ENCODE results near the gene IPO9. TPM values are rescaled to one million over a fixed set of nuclear protein-coding genes. Genes with fewer than 3 reads are reported as not detected.
A peak's percentile ranks its signal among the peaks of the same experiment; 100 is the strongest.

IPO9 gene
- total RNA-seq, 2 donors from 2014 or later, result 54.3 to 70.2 TPM

DNA sequence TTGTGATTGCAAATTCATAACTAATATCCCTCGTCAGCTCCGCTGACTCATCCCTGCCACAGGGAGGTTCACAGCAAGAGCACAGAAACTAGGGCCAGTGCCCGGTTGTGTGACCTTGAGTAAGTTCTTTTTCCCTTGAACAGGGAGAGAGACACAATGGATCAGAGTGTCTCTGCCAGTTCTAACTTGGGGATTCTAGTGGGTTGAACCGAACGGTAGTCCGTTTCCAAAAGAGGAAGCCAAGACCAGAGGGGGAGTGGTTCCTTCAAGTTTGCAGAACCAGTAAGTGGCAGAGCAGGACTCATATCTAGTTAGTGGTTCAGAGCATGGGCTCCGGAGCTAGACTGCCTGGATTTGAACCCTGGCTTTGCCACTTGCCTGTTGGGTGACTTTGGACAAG, 54.8 kb downstream of the IPO9 start:
- Mint-ChIP-seq H3K4me3 (no peak overlapping the region), H3K27me3 (peaks cover 13% of the 10 kb centered on the region), H3K4me1 (peaks cover 5% of the 10 kb centered on the region), H3K36me3 (ENCODE audit: low read depth) (no peaks in the 10 kb centered on the region), H3K9me3 (no peaks in the 10 kb centered on the region), H3K27ac (no peak overlapping the region)
- ATAC-seq (replicated peaks), result peak; percentile 51

DNA sequence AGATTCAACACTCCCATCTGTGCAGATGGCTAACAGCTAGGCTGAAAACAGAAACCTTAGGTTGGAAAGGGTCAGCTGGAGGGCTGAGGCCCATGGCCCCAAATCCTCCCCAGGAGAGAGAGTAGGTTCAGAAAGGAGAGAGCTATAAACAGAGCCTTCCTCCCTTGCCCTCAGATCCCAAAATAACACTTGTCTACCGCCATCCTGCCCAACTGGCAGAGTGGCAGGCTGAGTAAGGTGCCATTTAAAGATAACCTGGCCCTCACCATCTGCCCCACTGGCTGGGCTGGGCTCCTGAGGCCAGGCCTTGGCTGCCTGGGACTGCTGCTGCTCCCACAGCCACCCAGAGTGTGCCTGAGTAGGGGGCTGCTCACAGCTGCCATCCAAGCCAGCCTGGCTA, 55.5 kb downstream of the IPO9 start:
- Mint-ChIP-seq H3K36me3 (ENCODE audit: low read depth) (no peaks in the 10 kb centered on the region), H3K27me3 (peaks cover 14% of the 10 kb centered on the region), H3K27ac (no peak overlapping the region), H3K9me3 (no peaks in the 10 kb centered on the region), H3K4me3 (no peak overlapping the region), H3K4me1 (peaks cover 6% of the 10 kb centered on the region)
- ATAC-seq (replicated peaks), result no peak

DNA sequence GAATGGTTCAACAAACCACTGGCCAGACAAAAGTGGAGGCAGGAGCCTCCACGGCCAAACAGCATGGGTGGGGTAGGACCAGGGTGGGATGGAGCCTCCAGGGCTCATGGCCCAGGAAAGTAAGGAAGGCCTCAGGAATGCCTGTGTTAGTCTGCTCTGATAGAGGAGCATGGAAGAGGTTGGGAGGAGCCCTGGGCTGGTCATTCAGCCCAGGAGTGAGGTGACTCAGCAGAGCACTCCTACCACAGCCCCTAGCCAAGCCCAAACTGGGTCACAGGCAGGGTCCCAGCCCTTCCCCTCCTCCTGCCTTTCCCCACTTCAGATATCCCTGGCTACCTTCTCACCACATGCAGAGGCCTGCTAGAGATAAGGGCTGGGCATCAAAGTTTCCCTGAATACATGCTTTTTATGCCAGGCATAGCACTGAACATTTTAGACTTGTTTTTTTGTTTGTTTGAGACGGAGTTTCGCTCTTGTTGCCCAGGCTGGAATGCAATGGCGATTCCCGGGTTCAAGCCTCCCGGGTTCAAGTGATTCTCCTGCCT, 56.6 kb downstream of the IPO9 start:
- Mint-ChIP-seq H3K9me3 (no peaks in the 10 kb centered on the region), H3K4me3 (no peak overlapping the region), H3K27me3 (peaks cover 22% of the 10 kb centered on the region), H3K36me3 (ENCODE audit: low read depth) (no peaks in the 10 kb centered on the region), H3K27ac (no peak overlapping the region), H3K4me1 (peaks cover 9% of the 10 kb centered on the region)
- ATAC-seq (replicated peaks), result no peak

DNA sequence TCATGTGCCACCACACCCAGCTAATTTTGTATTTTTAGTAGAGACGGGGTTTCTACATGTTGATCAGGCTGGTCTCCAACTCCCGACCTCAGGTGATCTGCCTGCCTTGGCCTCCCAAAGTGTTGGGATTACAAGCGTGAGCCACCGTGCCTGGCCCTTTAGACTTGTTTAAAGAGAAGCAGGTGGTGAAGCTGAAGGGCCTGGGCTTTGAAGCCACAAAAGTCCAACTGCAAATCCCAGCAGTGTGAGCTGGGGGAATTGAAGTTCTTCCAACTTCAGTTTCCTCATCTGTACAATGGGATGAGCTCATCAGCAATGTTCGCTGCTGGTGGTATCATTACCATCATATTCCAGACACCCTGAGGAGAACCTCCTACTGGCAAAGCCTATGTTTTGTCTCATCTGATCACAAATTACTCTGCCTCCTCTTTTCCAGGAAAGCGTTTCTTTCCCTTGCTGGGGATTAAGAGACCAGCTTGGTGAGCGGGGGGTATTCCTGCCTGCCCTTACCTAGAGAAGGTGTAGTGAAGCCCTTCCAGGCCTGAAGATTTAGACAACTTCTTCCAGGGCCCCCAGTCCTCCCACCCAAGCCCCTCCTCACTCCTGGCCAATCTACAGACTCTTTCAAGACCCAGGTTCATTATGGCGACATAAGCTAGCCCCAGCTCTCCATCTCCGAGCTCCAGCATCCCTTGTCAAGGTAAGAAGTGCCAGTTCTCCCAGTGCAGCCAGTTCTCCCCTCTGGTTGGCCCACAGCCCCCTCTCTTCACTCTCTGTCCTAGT, 57.3 kb downstream of the IPO9 start:
- no peak for ATAC-seq (replicated peaks)
- H3K4me1 Mint-ChIP-seq, result peaks cover 9% of the 10 kb centered on the region
- no peak overlapping the region for H3K4me3 Mint-ChIP-seq
- no peaks in the 10 kb centered on the region for H3K36me3 Mint-ChIP-seq (ENCODE audit: low read depth)
- H3K27me3 Mint-ChIP-seq, result peaks cover 26% of the 10 kb centered on the region
- no peaks in the 10 kb centered on the region for H3K9me3 Mint-ChIP-seq
- no peak overlapping the region for H3K27ac Mint-ChIP-seq

DNA sequence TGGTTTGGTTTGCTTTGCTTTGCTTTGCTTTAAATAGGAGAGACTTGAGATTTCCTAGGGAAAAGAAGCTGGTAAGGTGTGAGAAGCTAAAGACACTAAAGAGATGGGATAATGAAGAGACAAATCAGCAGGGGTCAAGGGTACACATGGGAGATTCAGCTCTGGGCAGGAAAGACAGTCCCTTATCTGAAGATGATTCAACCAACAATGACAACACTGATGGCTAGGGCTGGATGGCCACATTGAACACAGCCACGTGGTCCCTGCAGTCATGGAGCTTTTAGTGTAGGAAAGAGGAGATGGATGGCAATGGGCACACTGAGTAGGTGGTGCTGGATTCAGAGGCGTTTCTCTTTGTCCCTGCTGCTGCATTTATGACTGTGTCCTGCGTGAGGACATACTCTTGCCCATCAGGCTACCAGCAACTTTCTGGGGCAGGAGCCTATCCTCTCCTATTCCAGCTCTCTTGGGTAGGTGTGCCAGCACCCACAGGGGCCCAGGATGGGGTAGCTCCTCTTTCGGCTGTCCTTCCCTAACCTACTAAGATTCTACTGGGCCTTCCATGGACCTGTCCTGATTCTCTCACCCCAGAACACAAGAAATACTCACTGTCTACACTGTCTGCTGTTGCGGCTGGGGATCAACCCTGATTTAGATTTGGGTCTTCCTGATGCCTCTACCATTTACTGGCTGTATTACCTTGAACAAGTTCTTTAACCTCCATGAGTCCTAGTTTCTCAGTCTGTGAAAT, 58.3 kb downstream of the IPO9 start:
- peaks cover 35% of the 10 kb centered on the region for H3K27me3 Mint-ChIP-seq
- H3K4me1 Mint-ChIP-seq, result peaks cover 4% of the 10 kb centered on the region

DNA sequence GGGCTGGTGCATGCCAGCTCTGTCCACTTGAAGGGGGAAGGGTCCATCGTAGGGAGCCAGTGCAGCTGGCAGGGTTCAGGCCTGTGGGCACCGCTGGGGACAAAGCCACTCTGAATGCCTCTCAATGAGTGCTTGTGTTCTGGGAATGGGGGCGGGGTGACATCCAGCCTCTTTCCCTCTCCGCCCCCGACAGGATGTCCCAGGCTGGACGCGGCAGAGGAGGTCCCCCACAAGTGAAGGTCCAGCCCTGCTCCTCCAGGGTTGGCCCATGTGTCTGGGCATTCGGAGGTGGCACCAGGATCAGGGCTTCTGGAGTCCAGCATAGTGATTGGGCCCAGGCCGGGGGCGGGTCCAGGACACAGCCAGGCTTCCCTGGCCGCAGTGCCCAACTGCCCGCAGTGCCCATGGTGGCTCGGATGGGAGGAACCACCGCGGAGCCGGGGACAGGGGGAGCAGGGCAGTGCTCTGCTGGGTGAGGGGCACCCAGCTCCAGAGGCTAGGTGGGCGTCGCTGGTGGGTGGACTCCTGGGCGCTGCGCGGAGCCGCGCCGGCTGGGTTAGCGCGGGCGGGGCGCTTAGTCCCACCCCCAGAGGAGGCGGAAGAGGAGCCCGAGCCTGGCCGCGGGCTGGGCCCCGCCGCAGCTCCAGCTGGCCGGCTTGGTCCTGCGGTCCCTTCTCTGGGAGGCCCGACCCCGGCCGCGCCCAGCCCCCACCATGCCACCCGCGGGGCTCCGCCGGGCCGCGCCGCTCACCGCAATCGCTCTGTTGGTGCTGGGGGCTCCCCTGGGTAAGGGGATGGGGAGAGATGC, 59.5 kb downstream of the IPO9 start, which contains the start of gene SHISA4:
Gene SHISA4, plus strand, starts transcription at position 617 of the 808 bp plus-strand sequence. Its CDS starts 97 bp downstream, at position 714.
- peak; percentile 66 for ATAC-seq (replicated peaks)
- no peak within 1 kb of the TSS for H3K27ac Mint-ChIP-seq
- H3K27me3 Mint-ChIP-seq, result peaks cover 42% of the 10 kb centered on the region
- no peaks in the 10 kb centered on the region for H3K36me3 Mint-ChIP-seq (ENCODE audit: low read depth)
- no peaks in the 10 kb centered on the region for H3K9me3 Mint-ChIP-seq
- peak within 1 kb of the TSS; percentile 62 for H3K4me3 Mint-ChIP-seq
- peaks cover 4% of the 10 kb centered on the region for H3K4me1 Mint-ChIP-seq

More for the DNA sequence above, 58.3 kb downstream of the IPO9 start:
- Mint-ChIP-seq H3K4me3 (no peak overlapping the region), H3K9me3 (no peaks in the 10 kb centered on the region), H3K27ac (no peak overlapping the region), H3K36me3 (ENCODE audit: low read depth) (no peaks in the 10 kb centered on the region)
- no peak for ATAC-seq (replicated peaks)

DNA sequence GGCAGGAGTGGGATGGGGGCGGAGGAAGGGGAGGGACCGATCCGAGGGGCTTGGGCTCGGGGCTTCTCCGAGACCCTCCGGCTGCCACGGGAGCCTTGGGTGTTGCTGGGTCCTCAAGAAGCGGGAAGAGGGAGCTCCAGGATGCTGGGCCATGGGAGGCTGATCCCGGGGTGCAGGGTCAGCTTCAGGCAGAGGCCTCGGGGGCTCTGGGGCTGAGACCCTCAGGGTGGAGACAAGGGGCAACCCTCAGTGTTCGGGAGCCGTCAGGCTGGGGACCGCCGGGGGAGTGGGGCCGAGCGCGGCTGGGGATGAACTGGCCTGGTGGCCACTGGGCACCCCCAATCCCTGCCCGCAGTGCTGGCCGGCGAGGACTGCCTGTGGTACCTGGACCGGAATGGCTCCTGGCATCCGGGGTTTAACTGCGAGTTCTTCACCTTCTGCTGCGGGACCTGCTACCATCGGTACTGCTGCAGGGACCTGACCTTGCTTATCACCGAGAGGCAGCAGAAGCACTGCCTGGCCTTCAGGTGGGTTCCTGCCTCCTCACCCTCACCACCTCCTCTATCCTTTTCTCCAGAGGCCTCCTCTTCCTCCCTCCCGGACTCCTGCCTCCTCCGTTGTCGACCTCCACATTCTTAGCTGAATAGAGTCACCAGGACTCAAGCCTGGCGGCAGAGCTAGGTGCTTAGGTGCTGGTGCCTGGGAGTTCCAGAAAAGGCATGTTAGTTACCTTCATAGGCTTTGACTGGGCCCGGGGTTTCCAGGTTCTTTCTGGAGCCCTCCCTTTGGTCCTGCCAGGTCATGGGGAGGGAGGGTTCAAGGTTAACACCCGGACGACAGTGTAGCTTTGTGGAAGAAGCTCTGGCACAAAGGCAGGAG, 60.4 kb downstream of the IPO9 start:
- Mint-ChIP-seq H3K36me3 (ENCODE audit: low read depth) (no peaks in the 10 kb centered on the region), H3K4me1 (peaks cover 4% of the 10 kb centered on the region), H3K27me3 (peaks cover 47% of the 10 kb centered on the region), H3K9me3 (no peaks in the 10 kb centered on the region), H3K4me3 (peak overlapping the region; percentile 62), H3K27ac (no peak overlapping the region)
- ATAC-seq (replicated peaks), result peak; percentile 13

DNA sequence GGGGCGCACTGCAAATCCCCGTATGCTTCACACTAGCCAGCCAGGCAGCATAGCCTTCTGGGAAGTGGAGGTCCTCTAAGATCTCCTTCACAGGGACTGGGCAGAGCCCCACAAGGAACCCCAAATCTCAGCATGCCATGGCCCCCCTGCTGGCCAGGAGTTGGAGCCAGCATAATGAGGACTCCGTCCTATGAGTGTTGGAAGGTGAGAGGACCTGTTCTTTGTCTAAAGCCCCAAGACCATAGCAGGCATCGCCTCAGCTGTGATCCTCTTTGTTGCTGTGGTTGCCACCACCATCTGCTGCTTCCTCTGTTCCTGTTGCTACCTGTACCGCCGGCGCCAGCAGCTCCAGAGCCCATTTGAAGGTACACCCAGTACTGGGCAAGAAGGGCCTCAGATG, 61.3 kb downstream of the IPO9 start:
- H3K27ac Mint-ChIP-seq, result no peak overlapping the region
- H3K4me3 Mint-ChIP-seq, result no peak overlapping the region
- H3K9me3 Mint-ChIP-seq, result no peaks in the 10 kb centered on the region
- H3K27me3 Mint-ChIP-seq, result peaks cover 47% of the 10 kb centered on the region
- peaks cover 4% of the 10 kb centered on the region for H3K4me1 Mint-ChIP-seq
- H3K36me3 Mint-ChIP-seq (ENCODE audit: low read depth), result no peaks in the 10 kb centered on the region
- ATAC-seq (replicated peaks), result no peak

DNA sequence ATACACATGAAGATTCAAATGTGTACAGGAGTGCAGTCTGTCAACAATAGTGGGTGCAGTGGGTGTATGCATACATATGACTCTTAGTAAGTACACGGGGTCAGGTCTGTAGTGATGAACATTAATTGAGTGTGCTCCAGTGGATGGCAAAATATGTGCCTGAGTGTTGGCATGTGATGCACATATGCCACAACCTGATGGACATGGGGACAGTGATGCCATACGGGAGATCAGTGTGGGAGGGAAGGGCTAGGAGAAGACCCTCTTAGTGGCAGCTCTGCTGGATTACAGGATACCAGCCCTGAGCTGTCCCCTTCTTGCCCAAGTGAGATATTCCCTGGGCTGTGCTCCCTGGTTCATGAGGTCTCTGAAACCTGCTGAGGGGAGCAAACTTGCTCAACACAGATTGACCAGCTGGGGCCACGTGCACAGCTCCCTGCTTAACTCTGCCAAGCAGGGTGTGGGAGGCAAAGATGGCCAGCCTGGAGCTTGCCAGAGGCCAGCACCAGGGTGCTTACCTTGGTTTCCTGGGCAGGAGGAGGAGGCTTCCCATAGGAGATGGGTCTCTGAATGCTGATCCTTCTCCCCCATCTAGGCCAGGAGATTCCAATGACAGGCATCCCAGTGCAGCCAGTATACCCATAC, 62.0 kb downstream of the IPO9 start:
- H3K27me3 Mint-ChIP-seq, result peaks cover 47% of the 10 kb centered on the region
- no peak overlapping the region for H3K27ac Mint-ChIP-seq
- no peaks in the 10 kb centered on the region for H3K9me3 Mint-ChIP-seq
- ATAC-seq (replicated peaks), result no peak
- H3K4me1 Mint-ChIP-seq, result peaks cover 6% of the 10 kb centered on the region
- no peaks in the 10 kb centered on the region for H3K36me3 Mint-ChIP-seq (ENCODE audit: low read depth)
- no peak overlapping the region for H3K4me3 Mint-ChIP-seq

DNA sequence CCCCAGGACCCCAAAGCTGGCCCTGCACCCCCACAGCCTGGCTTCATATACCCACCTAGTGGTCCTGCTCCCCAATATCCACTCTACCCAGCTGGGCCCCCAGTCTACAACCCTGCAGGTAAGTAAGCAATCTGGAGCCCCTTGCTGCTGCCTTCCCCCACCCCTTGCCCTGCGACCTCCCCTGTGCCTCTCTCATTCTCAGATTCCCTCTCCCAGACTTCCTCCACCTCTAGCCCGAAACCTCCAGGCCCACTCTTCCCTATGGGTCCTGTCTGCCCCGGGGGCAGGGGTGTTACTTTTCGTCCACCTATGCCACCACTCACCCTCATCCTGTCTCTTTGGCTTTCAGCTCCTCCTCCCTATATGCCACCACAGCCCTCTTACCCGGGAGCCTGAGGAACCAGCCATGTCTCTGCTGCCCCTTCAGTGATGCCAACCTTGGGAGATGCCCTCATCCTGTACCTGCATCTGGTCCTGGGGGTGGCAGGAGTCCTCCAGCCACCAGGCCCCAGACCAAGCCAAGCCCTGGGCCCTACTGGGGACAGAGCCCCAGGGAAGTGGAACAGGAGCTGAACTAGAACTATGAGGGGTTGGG, 62.6 kb downstream of the IPO9 start:
- H3K27me3 Mint-ChIP-seq, result peaks cover 46% of the 10 kb centered on the region
- H3K27ac Mint-ChIP-seq, result no peak overlapping the region
- no peak for ATAC-seq (replicated peaks)
- no peak overlapping the region for H3K4me3 Mint-ChIP-seq
- H3K9me3 Mint-ChIP-seq, result no peaks in the 10 kb centered on the region
- peaks cover 10% of the 10 kb centered on the region for H3K4me1 Mint-ChIP-seq
- no peaks in the 10 kb centered on the region for H3K36me3 Mint-ChIP-seq (ENCODE audit: low read depth)

DNA sequence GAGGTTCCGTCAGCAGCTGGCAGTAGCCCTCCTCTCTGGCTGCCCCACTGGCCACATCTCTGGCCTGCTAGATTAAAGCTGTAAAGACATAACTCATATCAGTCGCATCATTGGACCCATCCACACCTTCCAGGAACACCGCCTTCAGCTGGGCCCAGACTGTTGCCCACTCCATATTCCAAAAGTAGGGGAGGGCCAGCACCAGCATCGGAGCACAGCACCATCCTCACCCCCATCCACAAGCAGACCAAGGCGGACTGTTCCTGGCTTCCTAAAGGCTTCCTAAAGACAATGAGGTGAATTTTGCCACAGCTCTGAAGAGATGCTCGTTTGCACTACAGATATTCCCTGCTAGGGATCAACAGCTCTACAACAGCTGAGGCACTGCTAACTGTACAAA, 63.3 kb downstream of the IPO9 start:
- peaks cover 10% of the 10 kb centered on the region for H3K4me1 Mint-ChIP-seq

DNA sequence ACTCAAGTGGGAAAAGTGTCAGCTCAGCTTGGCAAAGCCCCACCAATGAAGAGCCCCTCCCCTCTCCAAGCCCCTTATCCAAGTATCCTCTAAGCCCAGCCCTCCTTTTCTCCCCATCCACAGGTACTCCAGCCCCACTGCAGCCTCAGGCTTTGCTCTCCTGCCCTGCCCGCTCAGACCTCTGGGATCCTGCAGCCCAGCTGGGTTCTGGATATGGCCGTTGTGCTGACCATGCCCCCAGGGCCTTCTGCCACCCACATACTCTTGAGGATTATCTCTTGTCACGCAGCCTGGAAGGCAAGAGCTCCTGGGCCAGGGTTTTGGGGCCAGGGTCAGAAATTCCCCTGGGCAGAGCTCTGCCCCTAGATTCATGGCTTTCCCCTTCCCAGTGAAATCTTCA, 64.5 kb downstream of the IPO9 start:
- H3K27ac Mint-ChIP-seq, result no peak overlapping the region
- H3K4me1 Mint-ChIP-seq, result peaks cover 10% of the 10 kb centered on the region

More for the DNA sequence above, 63.3 kb downstream of the IPO9 start:
- Mint-ChIP-seq H3K36me3 (ENCODE audit: low read depth) (no peaks in the 10 kb centered on the region), H3K27me3 (peaks cover 40% of the 10 kb centered on the region), H3K27ac (no peak overlapping the region), H3K9me3 (no peaks in the 10 kb centered on the region), H3K4me3 (no peak overlapping the region)
- ATAC-seq (replicated peaks), result no peak

More for the DNA sequence above, 64.5 kb downstream of the IPO9 start:
- H3K27me3 Mint-ChIP-seq, result peaks cover 34% of the 10 kb centered on the region
- no peaks in the 10 kb centered on the region for H3K36me3 Mint-ChIP-seq (ENCODE audit: low read depth)
- no peak overlapping the region for H3K4me3 Mint-ChIP-seq
- H3K9me3 Mint-ChIP-seq, result no peaks in the 10 kb centered on the region
- no peak for ATAC-seq (replicated peaks)

Measured in activated T-helper 17 cell treated with anti-CD3 and anti-CD28 coated beads, Interleukin-2, amount 50 U/mL, for 72 hours (primary cell).